PC-9 (cell line): ENCODE measurements around the gene NYNRIN. TPM values are rescaled to one million over a fixed set of nuclear protein-coding genes. Genes with fewer than 3 reads are reported as not detected.

Experiments
- BruUV-seq: library from RNA; stranded (reverse); fragments of 400-500 nt; replicated peaks from 2 replicates; lab custom pipeline; 2021; lab: Mats Ljungman, UMichigan
- CTCF ChIA-PET: fragments of 300-600 bp; sonication (Branson Sonifier 250); formaldehyde crosslinking; loops from one replicate; lab custom pipeline; 2022; ENCODE audit warnings: antibody characterized with exemption; lab: Charles Lee
- POLR2A ChIA-PET: fragments of 300-600 bp; sonication (Branson Sonifier 250); formaldehyde crosslinking; loops from one replicate; lab custom pipeline; 2022; ENCODE audit warnings: antibody characterized with exemption; ENCODE audit not compliant: unreplicated experiment; lab: Charles Lee
- DNase-seq, 2 experiments: peaks; one replicate each; pipeline versions ENCODE4 v3.0.0 to v3.0.0-alpha.2; 2015 to 2022; ENCODE audit warnings: mixed read lengths in 1 of 2
- H2AFZ ChIP-seq: fragments of 200-600 bp; sonication (generic); 2 replicates; pipeline ENCODE4 v1.8.1; 2017; ENCODE audit warnings: antibody characterized with exemption
- H3F3A ChIP-seq: fragments of 200-600 bp; sonication (generic); 2 replicates; pipeline ENCODE4 v1.8.1; 2017; ENCODE audit warnings: antibody characterized with exemption, mild to moderate bottlenecking, low read depth; ENCODE audit not compliant: insufficient read depth
- H3K27ac ChIP-seq: fragments of 200-600 bp; sonication (generic); 2 replicates; pipeline ENCODE4 v1.6.1; 2016; ENCODE audit warnings: mixed run types
- H3K27me3 ChIP-seq: fragments of 200-600 bp; sonication (generic); 2 replicates; pipeline ENCODE4 v1.6.1; 2016; ENCODE audit warnings: low read depth, mixed run types; ENCODE audit not compliant: insufficient read depth
- H3K36me3 ChIP-seq: fragments of 200-600 bp; sonication (generic); 2 replicates; pipeline ENCODE4 v1.6.1; 2016; ENCODE audit warnings: low read depth, mixed run types
- H3K4me1 ChIP-seq: fragments of 200-600 bp; sonication (generic); replicated peaks from 2 replicates; pipeline ENCODE4 v1.6.1; 2016; ENCODE audit warnings: mixed run types; ENCODE audit not compliant: insufficient read depth
- H3K4me2 ChIP-seq: fragments of 200-600 bp; sonication (generic); 2 replicates; pipeline ENCODE4 v1.6.1; 2017; ENCODE audit warnings: mixed run types
- H3K4me3 ChIP-seq: fragments of 200-600 bp; sonication (generic); 2 replicates; pipeline ENCODE4 v1.6.1; 2016; ENCODE audit warnings: mixed run types
- H3K79me2 ChIP-seq: fragments of 200-600 bp; sonication (generic); 2 replicates; pipeline ENCODE4 v1.6.1; 2017; ENCODE audit warnings: low read depth, mixed run types
- H3K9me2 ChIP-seq: fragments of 200-600 bp; sonication (generic); 2 replicates; pipeline ENCODE4 v1.8.1; 2017; ENCODE audit warnings: mild to moderate bottlenecking; ENCODE audit not compliant: insufficient read depth
- H3K9me3 ChIP-seq: fragments of 200-600 bp; sonication (generic); 2 replicates; pipeline ENCODE4 v1.8.1; 2016; ENCODE audit warnings: low read depth; ENCODE audit not compliant: insufficient read depth
- H4K20me1 ChIP-seq: fragments of 200-600 bp; sonication (generic); 2 replicates; pipeline ENCODE4 v1.8.1; 2017; ENCODE audit not compliant: insufficient read depth
- EZH2 ChIP-seq: fragments of 200-600 bp; sonication (generic); IDR thresholded peaks from 2 replicates; pipeline ENCODE4 v1.8.0; 2017; ENCODE audit warnings: antibody characterized with exemption, low read depth
- intact Hi-C: fragments of 100-400 bp; cut with micrococcal nuclease; formaldehyde crosslinking; loops from one replicate; pipeline ENCODE4 v1.10.0; 2022; ENCODE audit not compliant: unreplicated experiment
- total RNA-seq: library from RNA; stranded (reverse); gene quantifications from 2 replicates; pipeline ENCODE4 v1.2.3, GENCODE V29; 2021
- TF ChIP-seq, protein P1 (sequence below): fragments of 200-600 bp; sonication (generic); conservative IDR thresholded peaks from 2 replicates; pipeline ENCODE4 v1.6.1; 2017; ENCODE audit warnings: mixed run types, antibody characterized with exemption, mild to moderate bottlenecking, moderate library complexity

Gene NYNRIN
- total RNA-seq, 1 experiment from 2014 or later = 17.7 TPM

DNA sequence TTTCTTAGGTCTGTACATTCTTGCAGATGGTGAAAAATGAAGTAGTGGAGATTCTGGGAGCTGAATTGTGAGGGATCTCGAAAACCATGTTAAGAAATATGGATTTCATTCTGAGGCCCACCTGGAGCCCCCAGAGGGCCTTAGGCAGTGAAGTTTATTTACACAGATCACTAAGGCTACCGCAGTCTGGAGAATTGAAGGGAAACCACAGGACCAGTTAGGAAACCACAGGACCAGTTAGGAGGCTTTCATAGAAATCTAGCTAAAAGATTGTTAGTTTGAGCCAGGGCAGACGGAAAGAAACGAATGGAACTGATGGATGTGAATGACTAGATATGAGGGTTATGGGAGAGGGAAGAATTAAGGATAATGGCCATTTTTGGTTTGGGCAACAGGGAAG is 23.5 kb downstream of the NYNRIN start:
- Histone ChIP-seq H2AFZ (no peak overlapping the region), H3K79me2 (no peaks in the 10 kb centered on the region), H3K4me3 (no peak overlapping the region), H4K20me1 (no peaks in the 10 kb centered on the region), H3K9me2 (no peaks in the 10 kb centered on the region), H3K27ac (no peak overlapping the region), H3K4me1 (peaks cover 19% of the 10 kb centered on the region), H3K9me3 (no peaks in the 10 kb centered on the region), H3K27me3 (no peaks in the 10 kb centered on the region), H3K4me2 (no peak overlapping the region), H3K36me3 (no peaks in the 10 kb centered on the region), H3F3A (peaks cover 18% of the 10 kb centered on the region; the same call in 1 of the 2 replicates)
- DNase-seq = no peak
- POLR2A ChIA-PET = no interaction called here
- intact Hi-C loops = no loop called here
- TF ChIP-seq, protein P1, sequence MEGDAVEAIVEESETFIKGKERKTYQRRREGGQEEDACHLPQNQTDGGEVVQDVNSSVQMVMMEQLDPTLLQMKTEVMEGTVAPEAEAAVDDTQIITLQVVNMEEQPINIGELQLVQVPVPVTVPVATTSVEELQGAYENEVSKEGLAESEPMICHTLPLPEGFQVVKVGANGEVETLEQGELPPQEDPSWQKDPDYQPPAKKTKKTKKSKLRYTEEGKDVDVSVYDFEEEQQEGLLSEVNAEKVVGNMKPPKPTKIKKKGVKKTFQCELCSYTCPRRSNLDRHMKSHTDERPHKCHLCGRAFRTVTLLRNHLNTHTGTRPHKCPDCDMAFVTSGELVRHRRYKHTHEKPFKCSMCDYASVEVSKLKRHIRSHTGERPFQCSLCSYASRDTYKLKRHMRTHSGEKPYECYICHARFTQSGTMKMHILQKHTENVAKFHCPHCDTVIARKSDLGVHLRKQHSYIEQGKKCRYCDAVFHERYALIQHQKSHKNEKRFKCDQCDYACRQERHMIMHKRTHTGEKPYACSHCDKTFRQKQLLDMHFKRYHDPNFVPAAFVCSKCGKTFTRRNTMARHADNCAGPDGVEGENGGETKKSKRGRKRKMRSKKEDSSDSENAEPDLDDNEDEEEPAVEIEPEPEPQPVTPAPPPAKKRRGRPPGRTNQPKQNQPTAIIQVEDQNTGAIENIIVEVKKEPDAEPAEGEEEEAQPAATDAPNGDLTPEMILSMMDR = no peak
- TF ChIP-seq EZH2 = no peak
- BruUV-seq = no TSS peak
- CTCF ChIA-PET = no interaction called here

DNA sequence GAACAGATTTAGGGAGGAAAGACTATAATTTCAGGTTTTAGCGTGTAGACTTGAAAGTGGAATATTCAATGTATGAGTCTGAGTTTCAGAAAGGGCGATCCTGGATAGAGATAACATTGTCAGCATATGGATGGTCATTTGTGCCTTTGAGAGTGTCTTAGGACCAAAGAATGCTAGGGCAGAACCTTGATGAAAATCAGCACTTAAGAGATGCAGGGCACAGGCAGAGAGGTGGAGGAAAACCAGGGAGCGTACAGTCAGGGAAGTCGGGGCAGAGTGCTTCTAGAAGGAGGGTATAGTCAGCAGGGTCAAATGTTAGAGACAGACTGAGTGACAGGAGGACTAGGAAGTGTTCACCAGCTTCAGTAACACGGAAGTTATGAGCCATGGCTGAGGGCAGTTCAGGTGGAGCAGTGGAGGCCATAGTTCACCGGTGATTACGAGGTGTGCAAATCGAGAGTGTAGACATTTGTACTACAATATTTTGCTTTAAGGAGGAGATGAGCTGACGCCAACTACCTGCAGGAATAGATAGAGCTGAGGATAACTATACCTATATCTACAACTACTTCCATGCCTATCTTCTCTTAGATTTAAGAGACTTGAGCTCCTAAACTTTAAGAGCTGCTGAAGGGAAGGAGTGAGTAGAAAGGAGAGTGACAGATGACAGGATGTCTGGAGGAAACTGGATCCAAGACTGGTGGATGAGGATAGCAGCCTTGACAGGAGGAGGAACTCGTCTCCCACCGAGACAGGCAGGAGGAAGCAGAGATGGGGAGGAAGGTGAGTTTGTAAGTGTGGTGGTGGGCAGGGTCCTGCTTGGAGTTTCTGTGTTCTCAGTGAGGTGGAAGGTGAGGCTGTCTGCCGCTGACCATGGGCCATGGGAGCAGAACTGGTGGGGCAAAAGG is 24.1 kb downstream of the NYNRIN start:
- ChIA-PET POLR2A (no interaction called here), CTCF (no interaction called here)
- no peak overlapping the region for H2AFZ ChIP-seq

DNA sequence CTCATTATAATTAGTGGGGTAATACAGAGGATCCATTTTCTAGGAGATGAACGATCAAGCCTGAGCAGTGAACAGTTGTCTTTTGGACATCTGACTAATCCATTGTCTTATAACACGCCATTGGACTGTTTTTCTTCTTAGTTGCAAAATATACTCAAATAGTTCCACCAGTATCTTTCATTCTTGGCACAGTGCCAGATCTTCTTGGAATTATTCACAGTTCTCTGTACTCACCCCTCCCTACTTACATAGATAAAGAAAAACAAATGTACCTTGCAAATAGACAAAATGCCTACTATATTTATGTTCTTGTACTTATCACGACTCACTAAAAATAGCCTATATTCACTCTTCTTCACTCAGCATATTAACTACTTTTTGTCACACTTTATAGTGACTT is 26.9 kb downstream of the NYNRIN start:
- H3K79me2 ChIP-seq = peaks cover 6% of the 10 kb centered on the region
- H3K4me2 ChIP-seq = peak overlapping the region; percentile 40; the same call in 1 of the 2 replicates
- no peaks in the 10 kb centered on the region for H3K9me3 ChIP-seq
- no peak overlapping the region for H3K4me3 ChIP-seq
- TF ChIP-seq, protein P1 = no peak
- no peak for TF ChIP-seq EZH2
- H3K9me2 ChIP-seq = no peaks in the 10 kb centered on the region
- H3K36me3 ChIP-seq = no peaks in the 10 kb centered on the region
- H2AFZ ChIP-seq = no peak overlapping the region; the same call in 1 of the 2 replicates
- intact Hi-C loops = no loop called here
- H3K27ac ChIP-seq = peak overlapping the region; percentile 28; the same call in 1 of the 2 replicates
- no TSS peak for BruUV-seq
- CTCF ChIA-PET = no interaction called here
- H3K27me3 ChIP-seq = no peaks in the 10 kb centered on the region
- H3F3A ChIP-seq = peaks cover 18% of the 10 kb centered on the region; the same call in 1 of the 2 replicates
- peaks cover 19% of the 10 kb centered on the region for H3K4me1 ChIP-seq
- DNase-seq = peak in 1 of 2 experiments; percentile 52
- POLR2A ChIA-PET = interaction anchor here (0.7 kb wide), 1 partner anchor 90 kb away, joined by 3 read pairs; no protein-coding TSS in a partner anchor
- H4K20me1 ChIP-seq = no peaks in the 10 kb centered on the region

More for the DNA sequence above, 24.1 kb downstream of the NYNRIN start:
- no peak overlapping the region for H3K27ac ChIP-seq
- no peaks in the 10 kb centered on the region for H3K79me2 ChIP-seq
- no peaks in the 10 kb centered on the region for H3K36me3 ChIP-seq
- BruUV-seq = no TSS peak
- H4K20me1 ChIP-seq = no peaks in the 10 kb centered on the region
- H3K4me2 ChIP-seq = no peak overlapping the region
- H3K4me3 ChIP-seq = no peak overlapping the region
- H3F3A ChIP-seq = peaks cover 18% of the 10 kb centered on the region; the same call in 1 of the 2 replicates
- intact Hi-C loops = no loop called here
- H3K4me1 ChIP-seq = peaks cover 19% of the 10 kb centered on the region
- H3K9me3 ChIP-seq = no peaks in the 10 kb centered on the region
- no peaks in the 10 kb centered on the region for H3K27me3 ChIP-seq
- no peak for DNase-seq
- H3K9me2 ChIP-seq = no peaks in the 10 kb centered on the region
- TF ChIP-seq EZH2 = no peak
- TF ChIP-seq, protein P1 = no peak
